Osteocyte (in vitro differentiated cells): ENCODE results near the gene CACNG4. TPM values are rescaled to one million over a fixed set of nuclear protein-coding genes. Genes with fewer than 3 reads are reported as not detected.

ENCODE experiments used
- DNase-seq: peaks from one replicate; pipeline ENCODE4 v3.0.0; 2021; ENCODE audit warnings: mixed read lengths; ENCODE audit not compliant: unreplicated experiment; ENCODE audit errors: extremely low spot score
- H3K27ac Mint-ChIP-seq: one replicate; pipeline ENCODE4 v1.8.0; 2021; ENCODE audit warnings: mild to moderate bottlenecking, mixed read lengths; ENCODE audit not compliant: unreplicated experiment
- H3K27me3 Mint-ChIP-seq: one replicate; pipeline ENCODE4 v1.8.0; 2021; ENCODE audit warnings: mixed read lengths; ENCODE audit not compliant: unreplicated experiment
- H3K36me3 Mint-ChIP-seq: one replicate; pipeline ENCODE4 v1.8.0; 2021; ENCODE audit warnings: mixed read lengths; ENCODE audit not compliant: unreplicated experiment
- H3K4me1 Mint-ChIP-seq: one replicate; pipeline ENCODE4 v1.8.0; 2021; ENCODE audit warnings: mixed read lengths; ENCODE audit not compliant: unreplicated experiment
- H3K4me3 Mint-ChIP-seq: one replicate; pipeline ENCODE4 v1.8.0; 2021; ENCODE audit warnings: mild to moderate bottlenecking, moderate library complexity, mixed read lengths; ENCODE audit not compliant: unreplicated experiment
- H3K9me3 Mint-ChIP-seq: one replicate; pipeline ENCODE4 v1.8.0; 2021; ENCODE audit warnings: mixed read lengths; ENCODE audit not compliant: unreplicated experiment
- total RNA-seq: library from RNA; stranded (reverse); gene quantifications from 2 replicates; pipeline ENCODE4 v1.2.1, GENCODE V29; 2021
- TF ChIP-seq, protein P1 (sequence below): fragments of 200-600 bp; sonication (generic); IDR thresholded peaks from 2 replicates; pipeline ENCODE4 v1.5.0; 2021; ENCODE audit warnings: antibody characterized with exemption, mild to moderate bottlenecking, moderate library complexity

The CACNG4 gene
- total RNA-seq, 1 donor from 2014 or later: 5.6 TPM

- H3K4me1 Mint-ChIP-seq: peaks cover 8% of the 10 kb centered on the region
- H3K4me3 Mint-ChIP-seq: peak overlapping the region; percentile 70
- H3K27me3 Mint-ChIP-seq: peaks cover 21% of the 10 kb centered on the region
- H3K27ac Mint-ChIP-seq: no peak overlapping the region
- no peaks in the 10 kb centered on the region for H3K36me3 Mint-ChIP-seq
- TF ChIP-seq, protein P1, sequence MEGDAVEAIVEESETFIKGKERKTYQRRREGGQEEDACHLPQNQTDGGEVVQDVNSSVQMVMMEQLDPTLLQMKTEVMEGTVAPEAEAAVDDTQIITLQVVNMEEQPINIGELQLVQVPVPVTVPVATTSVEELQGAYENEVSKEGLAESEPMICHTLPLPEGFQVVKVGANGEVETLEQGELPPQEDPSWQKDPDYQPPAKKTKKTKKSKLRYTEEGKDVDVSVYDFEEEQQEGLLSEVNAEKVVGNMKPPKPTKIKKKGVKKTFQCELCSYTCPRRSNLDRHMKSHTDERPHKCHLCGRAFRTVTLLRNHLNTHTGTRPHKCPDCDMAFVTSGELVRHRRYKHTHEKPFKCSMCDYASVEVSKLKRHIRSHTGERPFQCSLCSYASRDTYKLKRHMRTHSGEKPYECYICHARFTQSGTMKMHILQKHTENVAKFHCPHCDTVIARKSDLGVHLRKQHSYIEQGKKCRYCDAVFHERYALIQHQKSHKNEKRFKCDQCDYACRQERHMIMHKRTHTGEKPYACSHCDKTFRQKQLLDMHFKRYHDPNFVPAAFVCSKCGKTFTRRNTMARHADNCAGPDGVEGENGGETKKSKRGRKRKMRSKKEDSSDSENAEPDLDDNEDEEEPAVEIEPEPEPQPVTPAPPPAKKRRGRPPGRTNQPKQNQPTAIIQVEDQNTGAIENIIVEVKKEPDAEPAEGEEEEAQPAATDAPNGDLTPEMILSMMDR: no peak
- DNase-seq: no peak
- no peaks in the 10 kb centered on the region for H3K9me3 Mint-ChIP-seq
Measured at GRCh38 chr17:66966704-66967418, 2.4 kb downstream of the CACNG4 start.

DNA sequence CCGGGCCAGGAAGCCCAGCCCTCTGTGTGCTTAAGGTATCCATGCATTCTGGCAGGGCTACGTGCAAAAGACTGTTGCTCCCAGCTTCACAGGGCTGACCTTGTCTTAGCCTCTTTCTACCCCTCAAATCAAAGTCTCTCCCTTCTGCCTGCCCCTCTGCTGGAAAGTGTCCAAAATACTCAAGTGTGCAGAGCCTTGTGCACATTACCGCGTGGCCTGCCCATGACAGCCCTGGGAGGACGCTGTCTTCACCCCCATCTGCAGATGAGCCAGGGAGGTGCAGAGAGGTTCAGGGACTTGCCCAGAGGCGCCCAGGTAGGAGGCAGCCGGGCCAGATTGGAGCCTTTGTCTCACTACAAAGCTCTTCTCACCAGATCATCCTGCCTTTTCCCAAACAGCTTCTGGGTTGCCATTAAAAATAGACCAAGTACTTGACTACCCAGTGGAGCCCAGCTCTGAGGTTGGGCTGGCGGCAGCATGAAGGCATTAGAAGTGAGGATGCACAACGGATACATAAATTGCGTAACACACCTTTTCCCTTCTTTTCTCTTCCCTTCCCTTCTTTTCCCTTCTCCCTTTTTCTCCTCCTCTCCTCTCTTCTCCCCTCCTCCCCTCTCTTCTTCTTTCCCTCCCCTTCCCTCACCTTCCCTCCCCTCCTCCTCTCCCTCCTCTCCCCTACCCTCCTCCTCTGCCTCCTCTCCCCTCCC, 3.5 kb downstream of the CACNG4 start:
- no peaks in the 10 kb centered on the region for H3K9me3 Mint-ChIP-seq
- no peaks in the 10 kb centered on the region for H3K36me3 Mint-ChIP-seq
- DNase-seq: no peak
- H3K4me3 Mint-ChIP-seq: no peak overlapping the region
- no peak overlapping the region for H3K27ac Mint-ChIP-seq
- peaks cover 14% of the 10 kb centered on the region for H3K27me3 Mint-ChIP-seq
- TF ChIP-seq, protein P1: no peak
- H3K4me1 Mint-ChIP-seq: peaks cover 8% of the 10 kb centered on the region

DNA sequence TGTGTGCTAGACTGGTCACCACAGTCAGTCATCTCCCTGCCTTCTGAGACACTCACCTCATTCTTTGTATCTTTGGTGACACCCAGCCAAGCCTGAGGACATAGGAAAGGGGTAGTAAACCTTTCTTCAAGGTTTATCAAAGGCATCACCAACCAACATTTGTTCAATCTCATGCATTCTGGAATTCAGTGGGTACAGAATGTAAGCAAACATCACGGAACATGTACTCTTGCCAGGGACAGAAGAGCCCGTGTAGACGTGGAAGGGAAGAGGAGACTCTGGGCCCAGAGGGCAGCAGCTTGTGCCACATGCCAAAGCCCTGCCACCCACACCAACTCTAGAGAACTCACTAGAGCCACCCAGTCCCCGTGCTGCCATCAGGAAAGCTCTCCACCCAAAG, 4.4 kb downstream of the CACNG4 start:
- Mint-ChIP-seq H3K9me3 (no peaks in the 10 kb centered on the region), H3K27ac (no peak overlapping the region), H3K4me3 (no peak overlapping the region), H3K36me3 (no peaks in the 10 kb centered on the region), H3K4me1 (peaks cover 7% of the 10 kb centered on the region), H3K27me3 (peaks cover 14% of the 10 kb centered on the region)
- TF ChIP-seq, protein P1: no peak
- DNase-seq: no peak

DNA sequence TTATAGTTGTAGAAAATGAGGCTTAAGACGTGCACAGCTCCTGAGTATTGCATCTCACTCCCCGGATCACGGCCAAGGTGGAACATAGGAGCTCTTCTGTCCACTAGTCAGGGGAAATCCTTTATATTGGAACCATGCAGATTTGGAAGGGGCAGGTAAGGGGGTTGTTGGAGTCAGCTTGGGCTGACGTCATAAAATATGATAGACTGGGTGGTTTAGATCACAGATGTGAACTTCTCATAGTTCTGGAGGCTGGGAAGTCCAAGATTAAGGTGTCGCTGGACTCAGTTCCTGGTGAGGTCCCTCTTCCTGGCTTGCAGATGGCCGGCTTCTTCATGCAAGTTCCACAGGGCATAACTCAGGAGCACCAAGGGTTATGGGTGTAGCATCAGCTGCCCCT, 5.6 kb downstream of the CACNG4 start:
- no peak overlapping the region for H3K4me3 Mint-ChIP-seq
- peaks cover 14% of the 10 kb centered on the region for H3K27me3 Mint-ChIP-seq
- no peak for DNase-seq
- H3K36me3 Mint-ChIP-seq: no peaks in the 10 kb centered on the region
- TF ChIP-seq, protein P1: no peak
- H3K9me3 Mint-ChIP-seq: no peaks in the 10 kb centered on the region
- peaks cover 5% of the 10 kb centered on the region for H3K4me1 Mint-ChIP-seq
- no peak overlapping the region for H3K27ac Mint-ChIP-seq

DNA sequence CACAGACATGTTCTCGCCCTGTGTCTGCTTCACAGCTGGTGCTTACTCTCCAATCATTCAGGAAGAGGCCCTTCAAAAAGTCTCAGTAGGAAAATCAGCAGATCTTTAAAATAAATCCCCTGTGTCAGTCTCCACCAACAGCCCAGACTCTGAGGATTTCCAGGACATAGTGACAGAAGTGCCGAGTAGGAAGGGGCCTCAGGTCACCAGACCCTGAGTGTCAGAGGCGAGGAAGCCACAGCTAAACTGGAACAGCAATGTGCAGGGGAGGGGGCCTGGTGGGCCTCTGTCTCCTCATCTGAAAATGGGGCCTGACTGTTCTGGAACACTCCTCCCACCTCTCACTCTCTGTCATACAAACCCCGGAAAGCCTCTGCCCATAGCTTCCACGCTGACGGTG, 6.3 kb downstream of the CACNG4 start:
- no peak overlapping the region for H3K4me3 Mint-ChIP-seq
- no peak overlapping the region for H3K27ac Mint-ChIP-seq
- H3K9me3 Mint-ChIP-seq: no peaks in the 10 kb centered on the region
- H3K27me3 Mint-ChIP-seq: peaks cover 14% of the 10 kb centered on the region
- no peaks in the 10 kb centered on the region for H3K36me3 Mint-ChIP-seq
- TF ChIP-seq, protein P1: no peak
- no peak for DNase-seq
- peaks cover 5% of the 10 kb centered on the region for H3K4me1 Mint-ChIP-seq
